Kidney (tissue), 14 donors: ENCODE results near the gene SHC4. TPM values are rescaled to one million over a fixed set of nuclear protein-coding genes. Genes with fewer than 3 reads are reported as not detected.

Experiments used
- DNase-seq, 5 donors: peaks; one replicate each; pipeline ENCODE4 v3.0.0-alpha.2; 2013 to 2020
- FAIRE-seq: peaks from 2 replicates; lab custom pipeline; 2012; peaks lifted over from hg19 to GRCh38; lab: Jason Lieb, UNC
- H3K27ac ChIP-seq, 2 donors: one replicate each; pipeline ENCODE4 v1.7.0; 2013; ENCODE audit warnings: low read depth in 2 of 2, low read length in 2 of 2, inconsistent platforms in 1 of 2
- H3K27me3 ChIP-seq: one replicate; pipeline ENCODE4 v1.7.1; 2013; ENCODE audit warnings: low read length, inconsistent platforms; ENCODE audit not compliant: control insufficient read depth, insufficient read depth
- H3K36me3 ChIP-seq, 3 donors: one replicate each; pipeline versions ENCODE4 v1.7.0 to v1.7.1; 2013; ENCODE audit warnings: low read length in 3 of 3, control low read depth in 1 of 3, inconsistent platforms in 1 of 3; ENCODE audit not compliant: insufficient read depth in 3 of 3, control insufficient read depth in 2 of 3
- H3K4me1 ChIP-seq, 3 donors: one replicate each; pipeline versions ENCODE4 v1.7.0 to v1.7.1; 2013; ENCODE audit warnings: low read length in 3 of 3, inconsistent platforms in 1 of 3, low read depth in 1 of 3; ENCODE audit not compliant: control insufficient read depth in 2 of 3, insufficient read depth in 2 of 3
- H3K4me3 ChIP-seq, 3 donors: one replicate each; pipeline versions ENCODE4 v1.7.0 to v1.8.1; 2013; ENCODE audit warnings: low read length in 3 of 3, control low read depth in 1 of 3, inconsistent platforms in 1 of 3
- H3K9ac ChIP-seq, 3 donors: one replicate each; pipeline versions ENCODE4 v1.7.0 to v1.7.1; 2013; ENCODE audit warnings: low read length in 3 of 3, control low read depth in 1 of 3, inconsistent platforms in 1 of 3
- H3K9me3 ChIP-seq, 3 donors: one replicate each; pipeline versions ENCODE4 v1.7.0 to v1.7.1; 2013; ENCODE audit warnings: low read length in 3 of 3, control low read depth in 1 of 3, inconsistent platforms in 1 of 3; ENCODE audit not compliant: control insufficient read depth in 2 of 3, insufficient read depth in 1 of 3
- intact Hi-C: fragments of 100-400 bp; cut with DNase I; formaldehyde crosslinking; loops from one replicate; pipeline ENCODE4 v1.11.1; 2022
- polyA plus RNA-seq: library from polyadenylated mRNA; stranded (reverse); fragments of 350-450 nt; fragmentation: Illumina TruSeq; extraction: RNeasy Lipid Tissue Mini Kit (QIAGEN cat#74804); gene quantifications from one replicate; pipeline ENCODE4 v1.2.3, GENCODE V29; 2014; ENCODE audit warnings: low read depth, low replicate concordance; ENCODE audit not compliant: insufficient read depth
- total RNA-seq: library from RNA; stranded (reverse); fragmentation: NEBNext Ultra II Directional; extraction: Animal tissue kit (Norgen Biotek cat#: 25700); gene quantifications from one replicate; pipeline ENCODE4 v1.2.1, GENCODE V29; 2021
- TF ChIP-seq, protein P1 (sequence below): IDR thresholded peaks from 3 replicates; pipeline ENCODE4 v1.5.1; 2012; ENCODE audit warnings: mild to moderate bottlenecking, moderate library complexity, borderline replicate concordance; ENCODE audit not compliant: insufficient read depth; ENCODE audit errors: extremely low read depth
- donor health status: control.
- donor health status: control.
- donor health status: control.
- donor health status: control.
- donor health status: control.
- donor health status: DM: yes; HTN: yes; CAD: no.
- donor health status: Normal renal cell carcinoma (clear cell type).

SHC4 gene
- total and polyA plus RNA-seq, 2 donors from 2014 or later = 0.47 to 0.50 TPM

DNA sequence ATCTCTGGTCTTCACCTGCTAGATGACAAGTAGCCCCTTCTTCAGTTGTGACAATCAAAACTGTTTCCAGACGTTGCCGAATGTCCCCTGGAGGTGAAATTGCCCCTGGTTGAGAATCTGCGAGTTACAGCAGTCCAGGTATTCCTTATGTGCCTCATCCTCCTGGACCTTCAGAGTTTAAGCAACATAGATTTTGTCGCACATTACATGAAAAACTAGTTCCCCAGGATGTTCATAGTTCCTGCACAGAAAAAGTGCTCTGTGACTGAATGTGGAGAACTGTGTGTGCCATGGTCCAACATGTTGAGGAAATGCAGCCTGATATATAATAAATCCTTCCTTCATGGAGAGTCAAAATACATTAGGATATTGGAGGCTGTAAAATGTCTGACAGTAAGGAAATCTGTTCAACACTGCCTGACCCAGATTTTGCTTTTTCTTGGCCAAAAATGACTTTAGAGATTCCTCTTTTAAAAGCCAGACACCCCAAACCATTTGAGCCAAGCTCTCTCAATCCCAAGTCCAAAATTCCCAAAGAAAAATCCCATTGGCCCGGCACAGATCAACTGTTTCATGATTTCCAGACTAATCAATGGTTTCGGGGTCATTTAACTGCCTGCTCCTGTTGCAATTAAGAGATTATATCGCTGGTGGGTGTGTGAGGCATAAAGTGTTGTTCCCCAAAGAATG, 20.4 kb upstream of the SHC4 start:
- intact Hi-C loops = no loop called here
- H3K9ac ChIP-seq = no peak overlapping the region
- no peaks in the 10 kb centered on the region for H3K27me3 ChIP-seq
- TF ChIP-seq, protein P1, sequence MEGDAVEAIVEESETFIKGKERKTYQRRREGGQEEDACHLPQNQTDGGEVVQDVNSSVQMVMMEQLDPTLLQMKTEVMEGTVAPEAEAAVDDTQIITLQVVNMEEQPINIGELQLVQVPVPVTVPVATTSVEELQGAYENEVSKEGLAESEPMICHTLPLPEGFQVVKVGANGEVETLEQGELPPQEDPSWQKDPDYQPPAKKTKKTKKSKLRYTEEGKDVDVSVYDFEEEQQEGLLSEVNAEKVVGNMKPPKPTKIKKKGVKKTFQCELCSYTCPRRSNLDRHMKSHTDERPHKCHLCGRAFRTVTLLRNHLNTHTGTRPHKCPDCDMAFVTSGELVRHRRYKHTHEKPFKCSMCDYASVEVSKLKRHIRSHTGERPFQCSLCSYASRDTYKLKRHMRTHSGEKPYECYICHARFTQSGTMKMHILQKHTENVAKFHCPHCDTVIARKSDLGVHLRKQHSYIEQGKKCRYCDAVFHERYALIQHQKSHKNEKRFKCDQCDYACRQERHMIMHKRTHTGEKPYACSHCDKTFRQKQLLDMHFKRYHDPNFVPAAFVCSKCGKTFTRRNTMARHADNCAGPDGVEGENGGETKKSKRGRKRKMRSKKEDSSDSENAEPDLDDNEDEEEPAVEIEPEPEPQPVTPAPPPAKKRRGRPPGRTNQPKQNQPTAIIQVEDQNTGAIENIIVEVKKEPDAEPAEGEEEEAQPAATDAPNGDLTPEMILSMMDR = no peak
- H3K9me3 ChIP-seq = no peaks in the 10 kb centered on the region
- H3K4me3 ChIP-seq = no peak overlapping the region
- FAIRE-seq = no peak
- H3K4me1 ChIP-seq = no peaks in the 10 kb centered on the region
- H3K36me3 ChIP-seq = no peaks in the 10 kb centered on the region
- H3K27ac ChIP-seq = no peak overlapping the region
- DNase-seq = no peak

DNA sequence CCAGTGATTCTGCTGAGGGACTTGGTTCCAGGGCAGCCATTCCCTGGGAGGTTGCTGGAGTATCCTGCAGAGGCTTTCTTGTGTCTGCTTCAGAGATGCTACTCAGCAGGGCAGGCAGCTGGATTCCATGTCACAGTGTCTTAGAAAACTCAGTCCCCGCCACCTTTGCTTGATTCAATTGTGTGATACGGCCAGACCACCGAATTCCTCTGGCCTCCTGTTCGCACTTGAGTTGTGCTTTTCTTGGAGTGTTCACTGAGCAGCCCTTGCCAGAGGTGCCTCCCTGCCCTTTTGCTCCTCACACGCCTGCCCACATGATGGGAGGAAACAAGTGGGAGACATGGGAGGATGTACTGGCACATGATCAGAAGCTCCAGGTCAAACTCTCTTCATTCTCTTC, 19.6 kb upstream of the SHC4 start:
- no peak overlapping the region for H3K27ac ChIP-seq
- TF ChIP-seq, protein P1 = no peak
- no peak overlapping the region for H3K9ac ChIP-seq
- DNase-seq = peak in 2 of 5 donors; percentile 13 to 27
- no peaks in the 10 kb centered on the region for H3K27me3 ChIP-seq
- no peaks in the 10 kb centered on the region for H3K4me1 ChIP-seq
- H3K4me3 ChIP-seq = no peak overlapping the region
- H3K36me3 ChIP-seq = no peaks in the 10 kb centered on the region
- no peaks in the 10 kb centered on the region for H3K9me3 ChIP-seq
- FAIRE-seq = no peak
- intact Hi-C loops = no loop called here

DNA sequence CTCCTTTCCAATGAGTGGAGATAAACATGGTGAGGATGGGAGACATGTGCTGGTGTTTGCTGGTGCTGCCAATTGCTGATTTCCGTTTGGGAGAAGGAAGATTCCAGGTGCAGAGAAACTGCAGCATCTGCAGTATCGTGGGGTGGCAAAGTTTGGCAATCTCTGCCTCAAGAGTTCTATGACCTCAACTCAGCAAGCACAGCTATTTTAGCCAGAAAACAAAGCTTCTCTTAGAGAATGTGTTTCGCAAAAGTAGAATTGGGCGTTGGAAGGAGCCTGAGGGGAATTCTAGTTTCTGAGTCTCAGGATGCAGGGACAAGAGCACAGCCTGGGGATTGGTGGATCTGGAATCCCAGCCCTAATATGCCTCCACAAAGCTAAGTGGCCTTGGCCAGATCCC, 18.2 kb upstream of the SHC4 start:
- Histone ChIP-seq H3K36me3 (no peaks in the 10 kb centered on the region), H3K27ac (no peak overlapping the region), H3K9ac (no peak overlapping the region), H3K27me3 (no peaks in the 10 kb centered on the region), H3K4me1 (no peaks in the 10 kb centered on the region), H3K4me3 (no peak overlapping the region), H3K9me3 (no peaks in the 10 kb centered on the region)
- DNase-seq (no peak), FAIRE-seq (no peak)
- intact Hi-C loops = no loop called here
- TF ChIP-seq, protein P1 = no peak
